Neural progenitor cell (in vitro differentiated cells): ENCODE measurements around the gene PAK6. TPM values are rescaled to one million over a fixed set of nuclear protein-coding genes. Genes with fewer than 3 reads are reported as not detected.

Source experiments
- DNase-seq: peaks from one replicate; pipeline ENCODE4 v3.0.0-alpha.2; 2016; ENCODE audit warnings: low spot score
- H2AFZ ChIP-seq: fragments of 200-600 bp; sonication (generic); replicated peaks from 2 replicates; pipeline ENCODE4 v1.6.1; 2016; ENCODE audit warnings: antibody characterized with exemption
- H3F3A ChIP-seq: fragments of 200-600 bp; sonication (generic); 2 replicates; pipeline ENCODE4 v1.6.1; 2016; ENCODE audit warnings: antibody characterized with exemption, low read depth
- H3K27ac ChIP-seq: fragments of 200-600 bp; sonication (generic); 2 replicates; pipeline ENCODE4 v1.5.1; 2016; ENCODE audit warnings: mild to moderate bottlenecking
- H3K27me3 ChIP-seq: fragments of 200-600 bp; sonication (generic); 2 replicates; pipeline ENCODE4 v1.6.1; 2016; ENCODE audit warnings: mild to moderate bottlenecking, moderate library complexity
- H3K36me3 ChIP-seq: fragments of 200-600 bp; sonication (generic); 2 replicates; pipeline ENCODE4 v1.5.1; 2016
- H3K4me1 ChIP-seq: fragments of 200-600 bp; sonication (generic); 2 replicates; pipeline ENCODE4 v1.6.1; 2016; ENCODE audit warnings: mixed run types
- H3K4me2 ChIP-seq: fragments of 200-600 bp; sonication (generic); 2 replicates; pipeline ENCODE4 v1.6.1; 2016
- H3K4me3 ChIP-seq: fragments of 200-600 bp; sonication (generic); 2 replicates; pipeline ENCODE4 v1.5.1; 2016
- H3K79me2 ChIP-seq: fragments of 200-600 bp; sonication (generic); 2 replicates; pipeline ENCODE4 v1.6.1; 2016; ENCODE audit warnings: low read depth
- H3K9ac ChIP-seq: fragments of 200-600 bp; sonication (generic); 2 replicates; pipeline ENCODE4 v1.6.1; 2016
- H3K9me3 ChIP-seq: fragments of 200-600 bp; sonication (generic); 2 replicates; pipeline ENCODE4 v1.5.1; 2016; ENCODE audit warnings: low read depth
- H4K20me1 ChIP-seq: fragments of 200-600 bp; sonication (generic); 2 replicates; pipeline ENCODE4 v1.6.1; 2016; ENCODE audit warnings: low read depth
- H3K27ac Mint-ChIP-seq: 3 replicates; pipeline ENCODE4 v1.8.0; 2021; ENCODE audit warnings: mixed read lengths
- H3K27me3 Mint-ChIP-seq: 2 replicates; pipeline ENCODE4 v1.8.0; 2022; ENCODE audit warnings: low read depth, mild to moderate bottlenecking, inconsistent platforms, moderate library complexity, mixed read lengths; ENCODE audit not compliant: insufficient read depth
- H3K36me3 Mint-ChIP-seq: 3 replicates; pipeline ENCODE4 v1.8.0; 2021; ENCODE audit warnings: mixed read lengths
- H3K4me1 Mint-ChIP-seq: 3 replicates; pipeline ENCODE4 v1.8.0; 2021; ENCODE audit warnings: mixed read lengths
- H3K4me3 Mint-ChIP-seq: 3 replicates; pipeline ENCODE4 v1.8.0; 2021; ENCODE audit warnings: mild to moderate bottlenecking, moderate library complexity, mixed read lengths
- H3K9me3 Mint-ChIP-seq: 3 replicates; pipeline ENCODE4 v1.8.0; 2020; ENCODE audit warnings: mixed read lengths
- CTCF ChIP-seq: fragments of 200-600 bp; sonication (generic); IDR thresholded peaks from 2 replicates; pipeline ENCODE4 v1.5.1; 2017; ENCODE audit warnings: antibody characterized with exemption, mild to moderate bottlenecking
- EZH2 ChIP-seq: fragments of 200-600 bp; sonication (generic); IDR thresholded peaks from 2 replicates; pipeline ENCODE4 v1.6.1; 2017; ENCODE audit warnings: antibody characterized with exemption, mild to moderate bottlenecking, moderate library complexity
- EZH2phosphoT487 ChIP-seq: fragments of 200-600 bp; sonication (generic); IDR thresholded peaks from 2 replicates; pipeline ENCODE4 v1.6.1; 2017; ENCODE audit warnings: antibody characterized with exemption
- total RNA-seq: library from RNA; depleted of rRNA; stranded (reverse); fragments of >200 nt; gene quantifications from 2 replicates; pipeline ENCODE4 v1.2.3, GENCODE V29; 2015; ENCODE audit warnings: low replicate concordance

Gene PAK6
- total RNA-seq, 1 donor from 2014 or later = not detected

DNA sequence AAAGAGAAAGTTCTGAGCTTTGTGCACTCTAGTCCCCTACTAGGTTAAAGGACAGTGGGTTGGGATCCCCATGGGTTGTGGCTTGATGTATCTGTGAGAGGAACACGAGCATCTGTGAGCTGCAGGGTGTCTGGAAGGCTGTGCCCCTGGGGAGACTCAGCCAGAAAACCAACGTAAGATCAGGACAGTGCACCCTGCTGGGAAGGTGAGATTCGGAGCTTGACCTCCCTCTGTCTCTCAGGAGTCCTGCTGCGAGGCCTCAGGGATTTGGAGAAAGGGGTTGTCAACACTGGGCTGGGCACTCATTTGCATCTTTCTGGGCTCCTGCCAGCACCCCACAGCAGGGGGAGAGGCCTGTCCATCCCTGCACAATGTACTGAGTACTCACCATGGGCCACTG, 28.8 kb downstream of the PAK6 start:
- Histone ChIP-seq H3K4me1 (peaks cover 12% of the 10 kb centered on the region), H4K20me1 (no peaks in the 10 kb centered on the region), H3K4me2 (no peak overlapping the region), H3K27me3 (no peaks in the 10 kb centered on the region), H2AFZ (no peak overlapping the region), H3K9me3 (no peaks in the 10 kb centered on the region), H3K27ac (no peak overlapping the region), H3K9ac (no peak overlapping the region), H3K36me3 (no peaks in the 10 kb centered on the region), H3K4me3 (no peak overlapping the region), H3F3A (no peaks in the 10 kb centered on the region), H3K79me2 (no peaks in the 10 kb centered on the region)
- no peak for DNase-seq
- Mint-ChIP-seq H3K27me3 (peaks cover 10% of the 10 kb centered on the region), H3K4me3 (no peak overlapping the region), H3K36me3 (no peaks in the 10 kb centered on the region), H3K27ac (peak overlapping the region; percentile 53), H3K4me1 (peaks cover 22% of the 10 kb centered on the region), H3K9me3 (peaks cover 4% of the 10 kb centered on the region)
- TF ChIP-seq EZH2 = no peak
- no peak for TF ChIP-seq CTCF
- no peak for TF ChIP-seq EZH2phosphoT487

DNA sequence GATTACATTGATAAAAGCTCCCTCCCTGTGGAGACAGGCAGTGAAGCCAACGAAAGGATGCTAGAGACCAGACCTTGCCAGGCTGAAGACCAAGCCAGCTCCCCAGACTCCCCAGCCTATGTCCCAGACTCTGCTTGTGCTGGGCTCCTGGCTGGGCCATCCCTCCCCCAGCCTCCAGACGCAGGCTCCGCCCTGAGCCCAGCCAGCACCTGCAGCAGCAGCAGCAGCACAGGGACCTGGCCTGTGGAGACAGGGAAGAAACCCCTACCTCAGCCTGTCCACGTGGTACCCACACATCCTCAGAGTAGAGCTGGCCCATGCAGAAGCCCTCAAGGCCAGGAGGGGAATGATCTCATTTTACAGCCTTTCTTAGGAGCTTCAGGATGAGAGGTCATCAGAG, 30.7 kb downstream of the PAK6 start:
- H3K4me2 ChIP-seq = no peak overlapping the region
- no peaks in the 10 kb centered on the region for H4K20me1 ChIP-seq
- Mint-ChIP-seq H3K36me3 (no peaks in the 10 kb centered on the region), H3K9me3 (no peaks in the 10 kb centered on the region), H3K4me1 (peaks cover 20% of the 10 kb centered on the region), H3K4me3 (no peak overlapping the region), H3K27me3 (peaks cover 7% of the 10 kb centered on the region), H3K27ac (no peak overlapping the region)
- H3K79me2 ChIP-seq = no peaks in the 10 kb centered on the region
- no peak for TF ChIP-seq CTCF
- TF ChIP-seq EZH2 = no peak
- no peak for TF ChIP-seq EZH2phosphoT487
- DNase-seq = no peak
- no peaks in the 10 kb centered on the region for H3K36me3 ChIP-seq
- H3K4me1 ChIP-seq = peaks cover 12% of the 10 kb centered on the region
- H3K27ac ChIP-seq = no peak overlapping the region
- no peaks in the 10 kb centered on the region for H3F3A ChIP-seq
- H2AFZ ChIP-seq = no peak overlapping the region
- H3K27me3 ChIP-seq = no peaks in the 10 kb centered on the region
- no peak overlapping the region for H3K4me3 ChIP-seq
- H3K9ac ChIP-seq = no peak overlapping the region
- H3K9me3 ChIP-seq = no peaks in the 10 kb centered on the region

DNA sequence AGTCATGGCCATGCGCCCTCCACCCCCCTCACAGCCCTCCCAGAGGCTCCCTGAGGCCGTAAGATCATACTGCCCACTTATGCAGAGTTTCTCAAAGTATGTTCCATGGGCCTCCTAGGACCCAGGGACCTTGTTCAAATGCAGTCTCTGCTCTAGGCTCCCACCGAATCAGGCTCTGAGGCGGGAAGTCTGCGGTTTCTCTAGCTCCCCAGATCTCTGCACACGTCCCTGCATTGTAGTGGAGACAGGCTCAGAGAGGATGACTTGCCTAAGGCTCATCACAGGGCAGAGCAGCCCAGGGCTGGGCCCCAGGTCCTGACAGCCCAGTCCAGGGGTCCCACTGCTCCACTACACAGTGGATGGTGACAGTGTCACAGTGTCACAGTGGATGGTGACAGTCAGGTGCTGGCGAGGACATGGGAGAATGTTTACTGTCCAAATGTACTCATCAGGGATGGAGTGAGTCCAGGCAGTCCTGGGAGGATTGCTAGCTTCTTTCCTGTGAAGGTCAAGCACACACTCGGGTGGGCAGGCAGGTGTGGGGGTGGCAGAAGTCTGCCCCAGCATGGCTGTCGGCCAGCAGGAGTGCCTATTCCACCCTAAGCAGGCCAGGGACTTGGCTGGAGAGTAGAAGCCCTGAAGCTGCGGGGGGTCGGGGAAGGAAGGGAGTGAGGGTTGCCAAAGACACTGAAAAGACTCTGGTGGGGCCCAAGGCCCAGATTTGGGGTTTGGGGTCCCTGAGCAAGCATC, 31.6 kb downstream of the PAK6 start:
- DNase-seq = no peak
- Histone ChIP-seq H2AFZ (no peak overlapping the region), H3K36me3 (no peaks in the 10 kb centered on the region), H3K4me2 (no peak overlapping the region), H3K9ac (no peak overlapping the region), H3K27me3 (no peaks in the 10 kb centered on the region), H3K9me3 (no peaks in the 10 kb centered on the region), H3K4me1 (peaks cover 6% of the 10 kb centered on the region), H3K27ac (no peak overlapping the region), H3F3A (no peaks in the 10 kb centered on the region), H3K4me3 (no peak overlapping the region), H3K79me2 (no peaks in the 10 kb centered on the region), H4K20me1 (no peaks in the 10 kb centered on the region)
- no peaks in the 10 kb centered on the region for H3K9me3 Mint-ChIP-seq
- H3K27me3 Mint-ChIP-seq = peaks cover 8% of the 10 kb centered on the region
- peaks cover 24% of the 10 kb centered on the region for H3K4me1 Mint-ChIP-seq
- no peak overlapping the region for H3K27ac Mint-ChIP-seq
- TF ChIP-seq CTCF (no peak), EZH2phosphoT487 (no peak)
- H3K4me3 Mint-ChIP-seq = no peak overlapping the region
- H3K36me3 Mint-ChIP-seq = no peaks in the 10 kb centered on the region
